CD8-positive, alpha-beta memory T cell (primary cell): ENCODE results near the gene C1orf226. TPM values are rescaled to one million over a fixed set of nuclear protein-coding genes. Genes with fewer than 3 reads are reported as not detected.

ENCODE experiments used
- CTCF ChIA-PET: fragments of 350-600 bp; sonication (Branson Sonifier 250); formaldehyde crosslinking; loops from one replicate; lab custom pipeline; 2021; ENCODE audit warnings: antibody characterized with exemption; lab: Charles Lee
- POLR2A ChIA-PET: fragments of 350-600 bp; sonication (Branson Sonifier 250); formaldehyde crosslinking; loops from one replicate; lab custom pipeline; 2021; ENCODE audit warnings: antibody characterized with exemption; lab: Charles Lee
- DNase-seq, 5 donors: peaks; one replicate each; pipeline versions ENCODE4 v3.0.0 to v3.0.0-alpha.2; 2020 to 2022; ENCODE audit warnings: mixed read lengths in 1 of 5
- H3K27ac ChIP-seq: one replicate; pipeline ENCODE4 v1.7.0; 2013; ENCODE audit warnings: low read depth, mild to moderate bottlenecking, low read length, moderate library complexity
- H3K27me3 ChIP-seq: 2 replicates; pipeline ENCODE4 v1.7.0; 2013; ENCODE audit warnings: low read length, mild to moderate bottlenecking; ENCODE audit not compliant: insufficient read depth, poor library complexity, severe bottlenecking
- H3K36me3 ChIP-seq: 2 replicates; pipeline ENCODE4 v1.7.0; 2013; ENCODE audit warnings: mild to moderate bottlenecking, low read length, moderate library complexity; ENCODE audit not compliant: insufficient read depth
- H3K4me1 ChIP-seq: 2 replicates; pipeline ENCODE4 v1.7.0; 2013; ENCODE audit warnings: mild to moderate bottlenecking, low read length, moderate library complexity; ENCODE audit not compliant: insufficient read depth
- H3K4me3 ChIP-seq: 2 replicates; pipeline ENCODE4 v1.7.0; 2013; ENCODE audit warnings: mild to moderate bottlenecking, low read length
- H3K9me3 ChIP-seq: 2 replicates; pipeline ENCODE4 v1.7.0; 2013; ENCODE audit warnings: mild to moderate bottlenecking, low read length
- H3K27ac Mint-ChIP-seq, 8 donors: one replicate each; pipeline ENCODE4 v1.8.0; 2020 to 2021; ENCODE audit warnings: mixed read lengths in 8 of 8, mild to moderate bottlenecking in 6 of 8, inconsistent platforms in 3 of 8, moderate library complexity in 3 of 8
- H3K27me3 Mint-ChIP-seq, 2 donors: one replicate each; pipeline ENCODE4 v1.8.0; 2020 to 2021; ENCODE audit warnings: mixed read lengths in 2 of 2, mild to moderate bottlenecking in 1 of 2, moderate library complexity in 1 of 2
- H3K36me3 Mint-ChIP-seq, 3 donors: one replicate each; pipeline ENCODE4 v1.8.0; 2020 to 2021; ENCODE audit warnings: mixed read lengths in 3 of 3, inconsistent platforms in 1 of 3, mild to moderate bottlenecking in 1 of 3
- H3K4me1 Mint-ChIP-seq, 3 donors: one replicate each; pipeline ENCODE4 v1.8.0; 2020 to 2021; ENCODE audit warnings: mixed read lengths in 3 of 3, inconsistent platforms in 1 of 3, mild to moderate bottlenecking in 1 of 3
- H3K4me3 Mint-ChIP-seq, 7 donors: one replicate each; pipeline ENCODE4 v1.8.0; 2020 to 2021; ENCODE audit warnings: mixed read lengths in 7 of 7, mild to moderate bottlenecking in 6 of 7, moderate library complexity in 4 of 7, inconsistent platforms in 2 of 7
- H3K9me3 Mint-ChIP-seq, 5 donors: one replicate each; pipeline ENCODE4 v1.8.0; 2020 to 2022; ENCODE audit warnings: mixed read lengths in 5 of 5, mild to moderate bottlenecking in 3 of 5, moderate library complexity in 2 of 5, inconsistent platforms in 1 of 5
- polyA plus RNA-seq: library from polyadenylated mRNA; unstranded; fragments of 300-500 nt; fragmentation: Illumina TruSeq; gene quantifications from one replicate; pipeline ENCODE4 v1.2.3, GENCODE V29; 2021
- total RNA-seq, 2 experiments: library from RNA; stranded (reverse); gene quantifications; one replicate each; pipeline ENCODE4 v1.2.3, GENCODE V29; 2021

Gene C1orf226
- total and polyA plus RNA-seq, 3 experiments from 2014 or later, result 0.04 TPM; not detected in 2

- no peak for DNase-seq
- Histone ChIP-seq H3K4me1 (no peaks in the 10 kb centered on the region), H3K36me3 (no peaks in the 10 kb centered on the region), H3K27ac (no peak overlapping the region), H3K4me3 (no peak overlapping the region), H3K9me3 (no peaks in the 10 kb centered on the region), H3K27me3 (no peaks in the 10 kb centered on the region)
- H3K36me3 Mint-ChIP-seq, result no peaks in the 10 kb centered on the region
- H3K27me3 Mint-ChIP-seq, result no peaks in the 10 kb centered on the region
- POLR2A ChIA-PET, result no interaction called here
- H3K4me1 Mint-ChIP-seq, result no peaks in the 10 kb centered on the region
- CTCF ChIA-PET, result no interaction called here
- no peaks in the 10 kb centered on the region for H3K9me3 Mint-ChIP-seq
- H3K27ac Mint-ChIP-seq, result no peak overlapping the region
- no peak overlapping the region for H3K4me3 Mint-ChIP-seq
These were observed 7.8 kb upstream of the C1orf226 start for GRCh38 chr1:162373541-162374260.

GRCh38 chr1:162374406-162374805 lies 7.1 kb upstream of the C1orf226 start:
- Histone ChIP-seq H3K4me3 (no peak overlapping the region), H3K9me3 (no peaks in the 10 kb centered on the region), H3K27me3 (no peaks in the 10 kb centered on the region), H3K4me1 (no peaks in the 10 kb centered on the region), H3K27ac (no peak overlapping the region), H3K36me3 (no peaks in the 10 kb centered on the region)
- H3K4me3 Mint-ChIP-seq, result no peak overlapping the region
- ChIA-PET CTCF (no interaction called here), POLR2A (no interaction called here)
- H3K9me3 Mint-ChIP-seq, result no peaks in the 10 kb centered on the region
- H3K27ac Mint-ChIP-seq, result no peak overlapping the region
- no peak for DNase-seq
- no peaks in the 10 kb centered on the region for H3K27me3 Mint-ChIP-seq
- H3K36me3 Mint-ChIP-seq, result no peaks in the 10 kb centered on the region
- H3K4me1 Mint-ChIP-seq, result no peaks in the 10 kb centered on the region

- Mint-ChIP-seq H3K27me3 (no peaks in the 10 kb centered on the region), H3K4me3 (no peak overlapping the region), H3K27ac (peak overlapping the region in 1 of 8 donors; percentile 71)
These were observed 6.1 kb upstream of the C1orf226 start for GRCh38 chr1:162375463-162375862.

GRCh38 chr1:162376691-162377090 lies 4.8 kb upstream of the C1orf226 start, which contains the start of gene SPATA46:
Gene SPATA46, minus strand, starts transcription at chr1:162376854. Its CDS starts 64 bp downstream, at chr1:162376790.
- DNase-seq, result no peak
- H3K36me3 Mint-ChIP-seq, result no peaks in the 10 kb centered on the region
- Histone ChIP-seq H3K27ac (no peak within 1 kb of the TSS), H3K36me3 (no peaks in the 10 kb centered on the region), H3K27me3 (no peaks in the 10 kb centered on the region), H3K4me3 (no peak within 1 kb of the TSS), H3K4me1 (no peaks in the 10 kb centered on the region), H3K9me3 (no peaks in the 10 kb centered on the region)
- ChIA-PET POLR2A (no interaction called here), CTCF (no interaction called here)
- no peak within 1 kb of the TSS for H3K4me3 Mint-ChIP-seq
- H3K27me3 Mint-ChIP-seq, result no peaks in the 10 kb centered on the region
- no peaks in the 10 kb centered on the region for H3K9me3 Mint-ChIP-seq
- no peak within 1 kb of the TSS for H3K27ac Mint-ChIP-seq
- H3K4me1 Mint-ChIP-seq, result no peaks in the 10 kb centered on the region

More at GRCh38 chr1:162375463-162375862, 6.1 kb upstream of the C1orf226 start:
- Histone ChIP-seq H3K4me3 (no peak overlapping the region), H3K27ac (no peak overlapping the region), H3K4me1 (no peaks in the 10 kb centered on the region), H3K36me3 (no peaks in the 10 kb centered on the region), H3K27me3 (no peaks in the 10 kb centered on the region), H3K9me3 (no peaks in the 10 kb centered on the region)
- ChIA-PET POLR2A (no interaction called here), CTCF (no interaction called here)
- Mint-ChIP-seq H3K36me3 (no peaks in the 10 kb centered on the region), H3K4me1 (no peaks in the 10 kb centered on the region), H3K9me3 (no peaks in the 10 kb centered on the region)
- DNase-seq, result no peak

GRCh38 chr1:162380061-162380846 lies 1.3 kb upstream of the C1orf226 start:
- Mint-ChIP-seq H3K27me3 (peaks cover 0 to 2% of the 10 kb centered on the region in 2 donors), H3K27ac (no peak overlapping the region), H3K4me3 (no peak overlapping the region), H3K36me3 (no peaks in the 10 kb centered on the region), H3K4me1 (no peaks in the 10 kb centered on the region), H3K9me3 (no peaks in the 10 kb centered on the region)
- H3K4me3 ChIP-seq, result no peak overlapping the region
- no peaks in the 10 kb centered on the region for H3K36me3 ChIP-seq
- DNase-seq, result no peak
- ChIA-PET CTCF (no interaction called here), POLR2A (no interaction called here)
- no peak overlapping the region for H3K27ac ChIP-seq
- H3K9me3 ChIP-seq, result no peaks in the 10 kb centered on the region
- no peaks in the 10 kb centered on the region for H3K4me1 ChIP-seq
- H3K27me3 ChIP-seq, result no peaks in the 10 kb centered on the region

GRCh38 chr1:162381941-162382750 lies 618 bp downstream of the C1orf226 start:
- H3K36me3 ChIP-seq, result no peaks in the 10 kb centered on the region
- Mint-ChIP-seq H3K9me3 (no peaks in the 10 kb centered on the region), H3K4me1 (no peaks in the 10 kb centered on the region), H3K27ac (no peak overlapping the region), H3K36me3 (no peaks in the 10 kb centered on the region), H3K27me3 (peaks cover 0 to 4% of the 10 kb centered on the region in 2 donors), H3K4me3 (no peak overlapping the region)
- no peak overlapping the region for H3K4me3 ChIP-seq
- H3K9me3 ChIP-seq, result no peaks in the 10 kb centered on the region
- ChIA-PET POLR2A (no interaction called here), CTCF (no interaction called here)
- H3K27me3 ChIP-seq, result no peaks in the 10 kb centered on the region
- no peak for DNase-seq
- no peaks in the 10 kb centered on the region for H3K4me1 ChIP-seq
- H3K27ac ChIP-seq, result no peak overlapping the region

GRCh38 chr1:162383091-162383490 lies 1.6 kb downstream of the C1orf226 start:
- CTCF ChIA-PET, result interaction anchor here (1.4 kb wide), 1 partner anchor 9 kb away, joined by 3 read pairs; no protein-coding TSS in a partner anchor
- Mint-ChIP-seq H3K4me1 (no peaks in the 10 kb centered on the region), H3K27me3 (peaks cover 4 to 6% of the 10 kb centered on the region in 2 donors), H3K36me3 (no peaks in the 10 kb centered on the region), H3K27ac (no peak overlapping the region), H3K9me3 (no peaks in the 10 kb centered on the region), H3K4me3 (no peak overlapping the region)
- Histone ChIP-seq H3K4me1 (no peaks in the 10 kb centered on the region), H3K4me3 (no peak overlapping the region), H3K9me3 (no peaks in the 10 kb centered on the region), H3K27me3 (no peaks in the 10 kb centered on the region), H3K27ac (no peak overlapping the region), H3K36me3 (no peaks in the 10 kb centered on the region)
- DNase-seq, result no peak
- POLR2A ChIA-PET, result no interaction called here
